ENCODE data around the gene IER5L.
"Not testable (repeated sequence)": the region's sequence is repeated elsewhere in the genome, so short reads cannot be mapped to it uniquely, and the experiment has no call there.

Gene IER5L

DNA sequence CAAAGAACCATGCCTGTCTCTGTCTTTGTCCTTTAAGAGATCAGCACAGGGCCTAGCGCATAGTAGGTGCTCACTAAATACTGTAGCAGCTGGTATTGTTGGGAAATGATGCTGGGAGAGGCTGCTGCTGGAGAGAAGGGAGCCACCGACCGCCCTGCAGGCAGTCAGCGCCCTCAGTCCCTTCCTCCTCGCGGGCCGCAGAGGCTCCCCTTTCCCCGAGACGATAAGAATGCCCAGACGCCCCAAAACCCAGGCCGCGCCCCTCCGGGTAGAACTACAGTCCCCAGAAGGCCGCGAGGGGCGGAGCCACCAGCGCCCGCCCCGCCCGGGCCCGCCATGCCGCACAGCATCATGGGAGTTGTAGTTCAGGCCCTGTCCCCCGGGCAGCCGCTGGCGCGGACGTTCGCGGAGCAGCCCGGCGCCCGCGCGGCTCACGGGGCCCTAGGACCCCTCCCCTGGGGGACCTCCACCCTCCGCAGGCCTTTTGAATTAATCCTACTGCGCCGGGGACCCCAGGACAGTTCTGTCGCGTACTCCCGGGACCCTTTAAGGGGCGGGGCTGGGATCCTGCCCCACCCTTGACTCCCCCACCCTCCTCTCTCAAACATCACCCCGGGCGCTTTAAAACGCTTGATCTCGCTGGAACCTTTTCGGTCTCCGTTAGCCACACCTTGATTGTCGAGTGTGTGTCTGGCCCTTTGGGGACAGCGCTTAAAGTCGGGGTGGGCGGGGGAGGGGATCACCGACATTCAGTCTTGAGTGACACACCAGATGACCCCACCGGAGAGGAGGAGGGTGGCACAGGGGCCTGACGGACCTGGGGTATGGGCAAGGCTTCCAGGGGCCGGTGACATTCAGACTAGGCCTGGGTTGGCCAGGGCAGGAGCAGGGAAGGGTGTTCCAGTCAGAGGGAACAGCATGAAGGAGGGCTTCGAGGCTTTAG, 24.8 kb upstream of the IER5L start:
- no peak for DNase-seq

- no peak for DNase-seq
Measured at GRCh38 chr9:129201866-129202265, 23.8 kb upstream of the IER5L start.

- DNase-seq = no peak
Measured at GRCh38 chr9:129201289-129201688, 23.2 kb upstream of the IER5L start.

DNA sequence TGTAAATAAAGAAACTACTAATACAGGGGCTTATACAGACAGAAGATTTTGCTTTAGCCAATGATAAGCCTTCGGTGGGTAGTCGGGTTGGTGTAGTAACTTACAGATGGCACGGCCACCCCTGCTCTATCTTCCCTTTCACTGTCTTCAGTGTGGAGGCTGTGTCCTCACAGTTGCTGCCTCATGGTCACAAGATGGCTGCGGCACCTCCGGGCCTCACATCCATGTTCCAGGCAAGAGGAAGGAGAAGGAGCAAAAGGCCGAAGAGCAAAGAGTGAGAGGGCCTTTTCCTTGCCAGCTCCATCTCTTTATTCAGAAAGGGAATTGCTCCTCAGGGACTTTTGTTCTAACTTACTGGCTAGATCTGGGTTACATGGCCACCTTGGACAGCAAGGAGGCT, 22.2 kb upstream of the IER5L start:
- no peak for DNase-seq

- DNase-seq = no peak
Measured at GRCh38 chr9:129199044-129199435, 21.0 kb upstream of the IER5L start.

- no peak for DNase-seq
Measured at GRCh38 chr9:129198319-129199043, 20.4 kb upstream of the IER5L start.

DNA sequence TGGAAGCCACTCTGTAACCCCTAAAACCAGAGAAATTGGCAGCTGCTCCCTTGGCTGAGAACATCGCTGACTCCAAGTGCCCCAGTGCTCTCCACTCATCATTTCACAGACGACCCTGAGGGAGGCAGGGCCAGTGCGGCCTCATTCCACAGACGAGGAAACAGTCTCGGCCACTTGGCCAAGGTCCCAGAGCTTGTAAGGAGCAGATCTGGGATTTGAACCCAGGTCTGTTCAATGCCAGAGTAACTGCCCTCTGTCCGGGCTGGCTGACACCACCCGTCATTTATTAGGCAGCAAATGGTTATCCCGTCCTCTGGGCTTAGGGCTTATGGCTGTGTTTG, 19.9 kb upstream of the IER5L start:
- no peak for DNase-seq

DNA sequence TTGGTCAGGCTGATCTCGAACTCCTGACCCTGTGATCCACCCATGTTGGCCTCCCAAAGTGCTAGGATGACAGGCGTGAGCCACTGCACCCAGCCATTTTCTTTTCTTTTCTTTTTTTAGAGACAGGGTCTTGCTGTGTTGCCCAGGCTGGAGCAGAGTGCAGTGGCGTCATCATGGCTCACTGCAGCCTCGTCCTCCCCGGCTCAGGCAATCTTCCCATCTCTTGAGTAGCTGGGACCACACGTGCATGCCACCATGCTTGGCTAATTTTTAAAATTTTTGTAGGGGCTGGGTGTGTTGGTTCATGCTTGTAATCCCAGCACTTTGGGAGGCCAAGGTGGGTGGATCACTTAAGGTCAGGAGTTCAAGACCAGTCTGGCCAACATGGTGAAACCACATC, 19.0 kb upstream of the IER5L start:
- DNase-seq = not testable (repeated sequence)

- no peak for DNase-seq
Measured at GRCh38 chr9:129195606-129196005, 17.5 kb upstream of the IER5L start.

DNA sequence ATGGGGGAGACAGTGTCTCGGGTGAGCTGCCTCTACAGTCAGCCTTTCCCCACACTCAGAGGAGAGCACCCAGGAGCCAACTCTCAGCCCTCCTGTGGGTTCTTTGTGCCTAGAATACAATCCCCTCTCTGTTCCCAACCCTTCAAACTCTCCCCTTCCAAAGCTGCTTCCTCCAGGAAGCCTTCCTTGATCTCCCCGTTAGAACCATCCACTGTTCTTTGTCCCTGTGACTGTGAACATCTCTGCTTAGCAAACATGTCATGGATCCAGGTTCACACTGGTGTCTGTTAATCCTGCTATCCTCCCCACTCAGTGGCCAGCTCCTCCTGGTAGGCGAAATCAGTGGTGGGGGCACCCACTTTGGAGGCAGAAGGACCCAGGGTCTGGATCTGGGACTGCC, 16.2 kb upstream of the IER5L start:
- no peak for DNase-seq

GRCh38 chr9:129193655-129194054, 15.6 kb upstream of the IER5L start:
- no peak for DNase-seq

- no peak for DNase-seq
Measured at GRCh38 chr9:129191234-129191633, 13.2 kb upstream of the IER5L start.

DNA sequence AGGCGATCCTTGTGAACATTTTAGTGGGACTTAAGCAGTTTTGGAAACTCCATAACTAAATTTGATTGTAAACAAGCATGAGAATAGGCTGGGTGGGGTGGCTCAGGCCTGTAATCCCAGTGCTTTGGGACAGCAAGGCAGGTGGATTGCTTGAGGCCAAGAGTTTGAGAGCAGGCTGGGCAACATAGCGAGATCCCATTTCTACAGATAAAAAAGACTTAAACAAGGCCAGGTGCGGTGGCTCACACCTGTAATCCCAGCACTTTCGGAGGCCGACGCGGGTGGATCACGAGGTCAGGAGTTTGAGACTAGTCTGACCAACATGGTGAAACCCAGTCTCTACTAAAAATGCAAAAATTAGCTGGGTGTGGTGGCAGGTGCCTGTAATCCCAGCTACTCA, 11.9 kb upstream of the IER5L start:
- not testable (repeated sequence) for DNase-seq

- no peak for DNase-seq
Measured at GRCh38 chr9:129187042-129187441, 9.0 kb upstream of the IER5L start.

- no peak for DNase-seq
Measured at GRCh38 chr9:129185991-129186390, 7.9 kb upstream of the IER5L start.

DNA sequence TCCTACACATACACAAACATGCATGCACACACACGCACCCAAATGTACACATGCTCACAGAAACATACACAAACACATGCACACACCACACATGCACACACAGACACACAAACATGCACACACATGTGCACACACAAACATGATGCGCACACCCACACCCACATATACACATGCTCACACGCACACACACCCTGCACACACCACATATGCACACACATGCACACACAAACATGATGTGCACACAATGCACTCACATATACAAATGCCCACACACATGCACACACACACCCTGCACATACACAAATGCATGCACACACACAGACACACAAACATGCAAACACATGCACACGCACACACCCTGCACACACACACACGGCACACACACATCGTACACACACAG, 7.3 kb upstream of the IER5L start:
- no peak for DNase-seq

GRCh38 chr9:129184596-129185122, 6.6 kb upstream of the IER5L start:
- DNase-seq = no peak

DNA sequence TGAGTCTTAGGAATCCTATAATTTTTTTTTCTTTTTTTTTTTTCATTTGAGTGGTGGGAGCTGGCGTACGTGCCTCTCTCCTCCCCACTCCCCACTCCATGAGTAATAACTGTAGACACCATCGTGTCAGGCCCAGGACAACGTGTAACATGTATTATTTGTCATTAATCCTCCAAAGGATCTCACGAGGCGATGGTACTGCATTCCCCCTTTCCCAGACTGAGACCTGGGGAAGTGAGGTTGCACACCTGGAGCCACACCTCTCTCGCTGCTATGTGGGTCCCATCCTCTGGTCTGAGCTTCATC, 6.1 kb upstream of the IER5L start:
- DNase-seq = no peak

GRCh38 chr9:129183495-129184218, 5.6 kb upstream of the IER5L start:
- DNase-seq = no peak

GRCh38 chr9:129182625-129183494, 4.8 kb upstream of the IER5L start:
- no peak for DNase-seq

- DNase-seq = no peak
Measured at GRCh38 chr9:129182122-129182521, 4.1 kb upstream of the IER5L start.

DNA sequence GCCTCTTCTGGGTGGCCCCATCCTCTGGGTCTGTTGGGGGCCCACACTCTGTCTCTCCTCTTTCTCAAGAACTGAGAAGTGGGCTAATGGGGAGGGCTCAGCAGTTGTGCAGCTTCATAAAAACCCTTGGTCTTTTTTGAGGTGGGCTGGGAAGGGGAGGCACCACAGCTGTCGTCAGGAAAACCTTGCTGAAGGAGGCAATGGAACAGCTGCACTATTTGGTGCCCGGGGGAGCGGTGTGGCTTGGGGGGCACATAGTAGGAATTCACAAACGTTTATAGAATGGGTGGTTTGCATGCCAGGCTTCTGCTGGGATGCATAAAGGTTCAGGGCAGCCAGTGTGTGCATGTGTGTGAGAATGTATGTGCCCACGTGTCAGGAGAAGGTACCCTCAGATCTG, 3.2 kb upstream of the IER5L start:
- DNase-seq = no peak
